ENCODE data around the gene CASQ2.
"Not testable (repeated sequence)": the region's sequence is repeated elsewhere in the genome, so short reads cannot be mapped to it uniquely, and the experiment has no call there.

CASQ2 gene

DNA sequence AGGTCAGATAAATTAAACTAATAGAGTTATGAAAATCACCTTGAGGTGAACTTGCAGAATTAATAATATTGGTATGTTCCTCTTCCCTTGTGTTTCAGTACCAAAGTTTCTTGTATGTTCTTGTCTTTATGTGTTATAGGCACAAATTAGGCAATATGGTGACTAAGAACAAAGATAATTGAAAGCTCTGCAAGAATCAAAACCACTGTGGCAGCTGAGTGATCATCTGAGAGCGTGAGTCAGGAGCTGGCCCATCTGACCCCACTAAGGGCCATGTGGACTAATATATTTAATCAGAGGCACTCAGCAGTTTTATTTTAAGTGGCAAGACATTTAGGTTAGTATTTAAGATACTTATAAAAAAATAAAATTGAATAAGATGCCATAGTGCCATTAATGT is 12.8 kb upstream of the CASQ2 start:
- no peak overlapping the region for H3K4me3 ChIP-seq (ENCODE audit: low read depth, low read length)

DNA sequence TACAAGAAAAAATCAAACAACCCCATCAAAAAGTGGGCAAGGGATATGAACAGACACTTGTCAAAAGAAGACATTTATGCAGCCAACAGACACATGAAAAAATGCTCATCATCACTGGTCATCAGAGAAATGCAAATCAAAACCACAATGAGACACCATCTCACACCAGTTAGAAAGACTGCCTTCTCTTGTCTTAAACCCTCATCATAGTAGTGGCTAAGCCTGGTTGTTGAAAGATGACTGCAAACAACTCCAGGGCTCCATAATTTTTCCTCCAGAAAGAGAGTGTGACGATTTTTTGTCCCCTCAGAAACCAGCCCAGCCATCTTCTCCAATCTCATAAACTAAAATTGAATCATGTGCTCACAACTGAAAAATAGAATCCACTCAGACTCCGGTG is 12.1 kb upstream of the CASQ2 start:
- not testable (repeated sequence) for H3K4me3 ChIP-seq (ENCODE audit: low read depth, low read length)

GRCh38 chr1:115779075-115779474 is 10.6 kb upstream of the CASQ2 start:
- H3K4me3 ChIP-seq (ENCODE audit: low read depth, low read length) = not testable (repeated sequence)

DNA sequence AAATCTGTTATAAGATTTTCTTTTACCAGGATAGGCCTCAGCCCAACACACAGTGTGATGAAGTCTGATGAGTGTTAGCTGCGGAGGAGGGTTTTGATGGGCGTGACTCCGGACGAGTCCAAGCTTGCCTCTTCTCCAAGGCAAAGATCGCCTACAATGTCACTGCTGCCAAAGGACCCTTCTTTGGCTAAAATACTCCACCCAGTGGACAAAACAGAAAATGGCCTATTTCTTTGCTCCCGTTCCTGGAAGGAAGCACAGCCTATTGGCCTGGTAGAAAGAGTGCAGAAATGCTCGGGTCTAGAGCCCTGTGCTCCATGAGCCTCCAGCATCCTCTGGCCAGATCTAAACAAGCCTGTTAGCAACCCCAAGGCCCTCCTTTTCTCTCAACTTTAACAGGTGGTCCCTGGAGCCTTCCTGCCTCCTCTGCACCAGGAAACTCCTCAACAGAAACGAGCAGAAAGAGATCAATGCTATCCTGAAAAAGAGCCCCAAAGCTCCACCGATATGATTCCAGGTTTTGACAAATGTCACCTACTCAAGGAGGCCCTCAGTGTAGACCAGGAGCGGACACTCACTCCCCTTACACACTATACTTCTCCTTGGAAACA is 3.4 kb upstream of the CASQ2 start:
- H3K4me3 ChIP-seq (ENCODE audit: low read depth, low read length) = no peak overlapping the region

DNA sequence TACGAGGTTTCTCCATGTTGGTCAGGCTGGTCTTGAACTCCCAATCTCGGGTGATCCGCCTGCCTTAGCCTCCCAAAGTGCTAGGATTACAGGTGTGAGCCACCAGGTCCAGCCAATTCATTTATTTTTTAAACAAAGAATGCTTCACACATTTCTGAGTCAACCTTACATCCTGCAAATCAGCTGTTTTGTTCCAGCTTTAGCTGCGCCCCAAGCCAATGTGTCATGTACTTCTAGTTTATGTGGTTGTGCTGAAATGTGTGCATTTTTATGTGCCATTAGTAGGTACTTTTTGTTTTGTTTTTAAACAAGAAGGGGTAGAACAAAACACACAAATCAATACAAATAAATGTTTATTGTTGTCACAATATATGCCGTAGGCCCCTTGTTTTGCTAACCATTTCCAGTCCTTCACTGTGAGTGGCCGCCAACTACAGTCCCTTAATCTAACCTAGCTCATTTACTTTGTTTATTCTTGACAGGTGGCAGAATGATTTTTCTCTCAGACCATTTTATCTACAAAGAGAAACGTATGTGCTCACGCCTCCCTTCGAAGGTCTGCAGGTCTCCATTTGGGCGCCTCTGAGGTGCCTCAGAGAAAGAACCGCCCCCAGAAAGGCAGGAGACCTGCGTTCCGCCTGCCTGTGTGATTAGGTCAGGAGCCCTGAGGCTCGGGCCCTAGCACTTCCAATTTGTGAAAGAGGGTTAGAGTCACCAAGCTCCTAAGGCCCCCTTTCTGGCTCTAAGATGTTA is 2.8 kb upstream of the CASQ2 start:
- H3K4me3 ChIP-seq (ENCODE audit: low read depth, low read length) = no peak overlapping the region

- H3K4me3 ChIP-seq (ENCODE audit: low read depth, low read length) = no peak overlapping the region
These were observed 1.1 kb downstream of the CASQ2 start for GRCh38 chr1:115767403-115767802.

DNA sequence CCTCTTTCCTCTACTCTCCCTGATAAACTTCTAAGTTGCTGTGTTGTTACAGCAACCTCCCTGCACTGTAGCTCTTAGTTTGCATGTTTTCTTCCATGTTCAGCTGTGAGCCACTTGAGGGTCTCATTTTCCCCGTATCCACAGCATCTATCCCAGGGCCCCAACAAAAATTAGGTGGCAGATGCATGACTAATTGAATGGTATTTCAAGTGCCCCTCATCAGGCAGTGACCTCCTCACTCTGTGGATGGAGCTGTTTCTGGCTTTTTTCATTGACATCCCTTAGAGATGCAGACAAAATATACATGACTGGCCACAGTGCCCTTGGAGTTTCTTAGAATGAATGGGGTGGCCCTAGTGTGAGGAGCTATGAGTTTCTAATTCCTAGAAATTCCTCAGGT is 3.4 kb downstream of the CASQ2 start:
- no peak overlapping the region for H3K4me3 ChIP-seq (ENCODE audit: low read depth, low read length)

DNA sequence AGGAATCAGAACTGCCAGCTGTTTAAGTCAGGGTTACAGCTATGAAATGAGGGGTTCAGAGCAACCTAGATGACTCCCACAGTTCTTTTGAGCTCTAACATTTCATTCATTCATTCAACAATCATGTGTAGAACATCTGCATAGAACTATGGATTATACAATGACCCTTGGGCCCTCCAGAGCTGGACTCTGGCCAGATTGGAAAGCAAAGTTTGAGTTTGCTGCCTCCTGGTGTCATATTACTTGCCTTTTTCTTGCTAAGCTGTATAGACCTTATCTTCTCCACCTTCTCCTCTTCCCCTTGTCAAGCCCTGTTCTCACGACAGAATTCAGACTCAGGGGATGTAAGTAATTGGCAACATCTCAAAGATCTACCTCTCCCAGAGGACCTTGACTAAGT is 4.0 kb downstream of the CASQ2 start:
- no peak overlapping the region for H3K4me3 ChIP-seq (ENCODE audit: low read depth, low read length)

DNA sequence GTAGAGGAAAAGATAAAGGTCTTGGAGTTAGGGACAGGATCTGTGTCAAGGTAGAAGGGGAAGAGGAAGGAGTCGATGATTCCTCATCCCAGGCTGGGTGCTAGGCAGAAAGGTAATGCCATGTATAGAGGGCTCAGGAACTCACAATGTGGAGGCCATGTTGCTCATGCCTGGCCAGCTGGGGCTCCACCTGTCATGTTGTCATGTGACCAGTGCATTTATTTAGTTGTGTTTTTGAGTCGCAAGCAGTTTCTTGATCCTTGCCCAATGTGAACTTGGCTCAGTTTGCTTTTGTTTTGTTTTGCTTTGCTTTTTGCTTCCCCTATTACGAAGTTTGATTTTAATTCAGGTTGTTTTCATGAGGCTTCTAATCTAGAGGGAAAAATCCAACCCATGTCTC is 5.7 kb downstream of the CASQ2 start:
- H3K4me3 ChIP-seq (ENCODE audit: low read depth, low read length) = no peak overlapping the region

DNA sequence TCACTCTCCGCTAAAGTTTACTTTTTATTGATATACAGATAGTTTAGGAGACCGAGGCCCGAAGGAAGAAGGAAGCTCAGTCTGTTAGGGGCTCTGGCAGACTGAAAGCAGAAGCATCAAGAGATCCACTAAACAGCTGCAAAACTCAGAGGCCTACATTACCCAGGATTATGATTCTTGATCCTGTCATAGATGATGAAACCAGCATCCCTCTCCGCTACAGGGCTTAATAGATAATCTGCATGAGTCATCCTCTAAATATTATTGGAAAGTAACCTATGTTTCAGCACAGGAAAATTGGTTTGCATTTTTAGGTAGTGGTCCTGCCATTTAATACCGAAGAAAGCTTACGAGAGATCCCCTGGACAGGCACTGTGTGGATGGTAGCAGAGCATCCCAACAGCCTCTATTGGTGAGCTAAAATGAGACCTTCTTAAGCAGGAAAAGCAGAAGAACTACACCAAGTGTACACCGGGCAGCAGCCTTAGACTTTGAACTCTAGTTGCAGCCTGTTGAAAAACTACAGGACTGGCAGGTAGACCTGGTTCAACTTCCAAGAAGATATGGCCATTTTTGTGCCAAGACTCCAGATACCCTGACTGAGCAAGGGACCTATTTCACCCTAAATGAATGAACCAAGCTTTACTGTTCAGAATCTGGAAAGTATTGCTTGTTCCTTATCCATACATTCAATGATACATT is 6.8 kb downstream of the CASQ2 start:
- H3K4me3 ChIP-seq (ENCODE audit: low read depth, low read length) = no peak overlapping the region

DNA sequence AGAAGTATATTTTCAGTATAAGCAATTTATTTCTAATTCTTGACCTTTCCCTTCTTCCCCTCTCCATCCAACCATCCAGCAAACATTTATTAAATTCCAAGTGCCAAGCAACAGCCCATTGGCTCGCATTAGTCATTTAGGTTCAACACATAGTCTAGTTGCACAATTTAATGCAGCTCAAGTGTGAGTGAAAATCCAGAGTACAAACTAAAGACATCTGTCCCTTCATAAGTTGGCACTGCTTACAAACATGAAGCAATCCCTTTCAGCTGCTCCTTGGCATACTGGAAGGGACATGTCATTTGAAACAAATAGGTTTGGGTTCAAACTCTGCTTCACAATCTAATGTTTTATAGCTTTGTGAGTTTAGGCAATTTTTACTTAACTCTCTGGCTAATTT is 10.7 kb downstream of the CASQ2 start:
- H3K4me3 ChIP-seq (ENCODE audit: low read depth, low read length) = no peak overlapping the region

DNA sequence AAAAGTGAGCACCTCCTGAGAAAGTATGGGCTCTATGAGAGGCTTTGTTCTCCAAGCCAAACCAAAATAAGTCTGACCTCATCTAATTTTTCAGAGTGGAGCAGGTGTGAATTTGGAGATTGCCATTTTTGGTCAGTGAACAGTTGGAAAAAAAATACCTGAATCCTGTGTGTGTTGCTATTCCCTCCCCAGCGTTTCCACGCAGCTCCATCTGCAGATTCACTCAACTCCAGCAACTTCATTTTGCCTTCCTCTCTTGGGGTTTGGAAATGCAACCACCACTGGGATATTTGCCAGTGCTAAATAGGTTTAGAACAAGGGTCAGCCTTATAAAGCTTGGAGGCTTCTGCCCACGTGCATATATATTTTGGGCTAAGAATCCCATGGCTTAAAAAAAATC is 11.2 kb downstream of the CASQ2 start:
- H3K4me3 ChIP-seq (ENCODE audit: low read depth, low read length) = no peak overlapping the region

- no peak overlapping the region for H3K4me3 ChIP-seq (ENCODE audit: low read depth, low read length)
These were observed 12.8 kb downstream of the CASQ2 start for GRCh38 chr1:115755456-115756370.

DNA sequence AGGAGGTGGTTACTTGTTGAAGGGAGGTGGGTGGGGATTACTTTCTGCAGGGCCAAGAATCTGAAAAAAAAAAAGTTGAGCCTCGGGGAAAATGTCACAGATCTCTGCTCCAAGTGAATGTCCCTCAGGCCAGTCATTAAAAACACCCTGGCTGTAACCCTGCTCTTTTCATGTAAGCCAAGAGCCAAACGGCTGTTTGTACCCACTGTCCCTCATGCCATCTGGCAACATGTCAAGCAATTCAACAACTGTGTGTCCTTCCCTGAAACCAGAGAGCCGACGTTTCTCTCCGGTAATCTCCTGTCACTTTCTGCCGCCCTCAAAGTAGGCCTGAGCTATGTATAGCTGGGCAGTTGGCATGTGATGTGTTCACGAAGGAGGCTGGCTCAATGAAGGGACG is 14.7 kb downstream of the CASQ2 start:
- no peak overlapping the region for H3K4me3 ChIP-seq (ENCODE audit: low read depth, low read length)

GRCh38 chr1:115753361-115753760 is 15.2 kb downstream of the CASQ2 start:
- H3K4me3 ChIP-seq (ENCODE audit: low read depth, low read length) = no peak overlapping the region

DNA sequence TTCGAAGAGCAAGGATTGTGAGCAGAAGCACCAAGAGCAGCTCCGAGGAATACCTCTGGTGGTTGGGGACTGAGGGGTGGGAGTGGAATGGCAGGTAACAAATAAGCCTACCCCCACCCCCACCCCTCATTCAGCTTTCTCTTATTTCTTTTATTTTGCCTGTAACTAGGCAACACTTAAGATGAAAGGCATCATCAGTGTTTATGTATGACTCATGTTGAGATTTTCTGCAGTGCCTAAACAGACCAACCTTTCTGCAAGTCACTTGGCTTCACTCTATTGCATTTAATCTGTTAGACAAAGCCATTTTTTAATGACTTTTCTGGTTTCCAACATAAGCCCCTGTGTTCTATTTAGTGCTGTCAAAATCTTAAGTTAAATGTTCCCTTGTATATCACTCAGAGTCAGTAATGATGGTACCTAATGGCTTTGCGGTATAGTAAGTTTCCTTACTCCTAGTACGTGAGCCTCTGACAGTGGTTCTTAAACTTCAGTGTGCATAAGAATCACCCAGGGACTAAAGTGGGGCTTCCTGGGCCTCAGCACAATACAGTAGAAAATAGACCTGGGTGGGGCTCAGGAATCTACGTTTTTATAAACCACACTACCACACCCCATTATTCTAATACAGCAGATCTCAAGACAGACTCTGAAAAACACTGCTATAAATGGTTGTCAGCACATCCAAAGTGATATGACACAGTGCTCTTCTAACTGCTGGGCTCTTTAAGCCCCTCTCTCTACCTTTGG is 19.9 kb downstream of the CASQ2 start:
- H3K4me3 ChIP-seq (ENCODE audit: low read depth, low read length) = no peak overlapping the region

GRCh38 chr1:115746021-115746690 is 22.4 kb downstream of the CASQ2 start:
- no peak overlapping the region for H3K4me3 ChIP-seq (ENCODE audit: low read depth, low read length)

DNA sequence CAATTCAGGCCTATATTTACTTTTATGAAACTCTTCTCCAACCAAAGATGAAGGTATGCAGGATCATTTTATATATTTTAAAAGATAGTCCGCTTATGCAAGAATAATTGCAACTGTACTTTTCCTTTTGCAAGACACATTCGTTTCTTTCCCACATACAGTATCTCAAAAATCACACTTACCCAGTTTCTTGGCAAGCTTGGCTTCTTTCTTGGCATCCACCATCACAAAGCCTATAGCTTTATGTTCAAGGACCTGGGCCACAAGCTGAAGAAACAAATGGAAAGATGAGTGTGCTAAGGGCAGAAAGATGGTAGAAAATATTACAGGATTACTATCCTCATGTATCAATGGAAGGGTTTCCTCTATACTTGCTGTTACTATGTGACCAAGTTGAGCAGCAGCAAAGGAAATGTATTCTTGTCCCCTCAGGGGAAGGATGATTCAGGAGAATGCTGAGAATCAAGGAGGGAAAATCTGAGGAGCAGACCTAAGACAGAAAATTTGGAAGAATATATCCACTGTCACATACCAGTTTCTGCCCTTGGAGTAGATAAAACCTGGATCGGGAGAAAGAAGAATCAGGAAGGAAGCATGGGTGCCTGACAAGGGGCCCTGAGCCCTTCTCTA is 23.8 kb downstream of the CASQ2 start:
- no peak overlapping the region for H3K4me3 ChIP-seq (ENCODE audit: low read depth, low read length)

DNA sequence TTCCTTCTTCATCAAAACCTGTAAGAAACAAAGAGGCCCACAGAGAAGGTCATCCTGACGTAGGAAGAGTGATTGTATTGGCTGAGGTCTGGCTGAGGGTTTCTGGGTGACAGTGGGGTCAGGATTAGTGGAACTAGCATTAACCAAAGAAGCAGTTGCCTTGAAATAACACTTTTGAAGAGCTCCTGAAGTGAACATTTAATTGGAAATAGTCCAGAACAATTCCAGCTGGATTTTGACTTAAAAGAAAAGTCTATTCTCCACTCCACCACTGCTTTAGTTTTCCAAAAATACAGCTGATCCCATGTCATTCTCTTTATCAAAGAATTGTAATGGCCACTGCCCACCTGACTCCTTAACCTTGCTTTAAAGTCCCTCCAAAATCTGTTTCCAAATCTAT is 27.7 kb downstream of the CASQ2 start:
- H3K4me3 ChIP-seq (ENCODE audit: low read depth, low read length) = no peak overlapping the region

GRCh38 chr1:115732316-115732715 is 36.2 kb downstream of the CASQ2 start:
- H3K4me3 ChIP-seq (ENCODE audit: low read depth, low read length) = no peak overlapping the region

Data from iPS-11a (cell line).